ENCODE data around the gene GBP5.
"Not testable (repeated sequence)": the region's sequence is repeated elsewhere in the genome, so short reads cannot be mapped to it uniquely, and the experiment has no call there.

GBP5 gene

GRCh38 chr1:89286549-89287180 is 14.0 kb upstream of the GBP5 start:
- H3K36me3 Mint-ChIP-seq (ENCODE audit: low read depth): no peaks in the 10 kb centered on the region
- TF ChIP-seq, protein P1, sequence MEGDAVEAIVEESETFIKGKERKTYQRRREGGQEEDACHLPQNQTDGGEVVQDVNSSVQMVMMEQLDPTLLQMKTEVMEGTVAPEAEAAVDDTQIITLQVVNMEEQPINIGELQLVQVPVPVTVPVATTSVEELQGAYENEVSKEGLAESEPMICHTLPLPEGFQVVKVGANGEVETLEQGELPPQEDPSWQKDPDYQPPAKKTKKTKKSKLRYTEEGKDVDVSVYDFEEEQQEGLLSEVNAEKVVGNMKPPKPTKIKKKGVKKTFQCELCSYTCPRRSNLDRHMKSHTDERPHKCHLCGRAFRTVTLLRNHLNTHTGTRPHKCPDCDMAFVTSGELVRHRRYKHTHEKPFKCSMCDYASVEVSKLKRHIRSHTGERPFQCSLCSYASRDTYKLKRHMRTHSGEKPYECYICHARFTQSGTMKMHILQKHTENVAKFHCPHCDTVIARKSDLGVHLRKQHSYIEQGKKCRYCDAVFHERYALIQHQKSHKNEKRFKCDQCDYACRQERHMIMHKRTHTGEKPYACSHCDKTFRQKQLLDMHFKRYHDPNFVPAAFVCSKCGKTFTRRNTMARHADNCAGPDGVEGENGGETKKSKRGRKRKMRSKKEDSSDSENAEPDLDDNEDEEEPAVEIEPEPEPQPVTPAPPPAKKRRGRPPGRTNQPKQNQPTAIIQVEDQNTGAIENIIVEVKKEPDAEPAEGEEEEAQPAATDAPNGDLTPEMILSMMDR (IDR thresholded peaks at IDR 0.05; ENCODE audit: unreplicated experiment in 3 of 3): no peak
- no peaks in the 10 kb centered on the region for H3K9me3 Mint-ChIP-seq
- H3K4me3 Mint-ChIP-seq: no peak overlapping the region
- H3K27ac Mint-ChIP-seq: peak overlapping the region in 2 of 3 experiments; percentile 41 to 44
- no peaks in the 10 kb centered on the region for H3K27me3 Mint-ChIP-seq (ENCODE audit: low read depth)
- H3K4me1 Mint-ChIP-seq: peaks cover 16% of the 10 kb centered on the region

DNA sequence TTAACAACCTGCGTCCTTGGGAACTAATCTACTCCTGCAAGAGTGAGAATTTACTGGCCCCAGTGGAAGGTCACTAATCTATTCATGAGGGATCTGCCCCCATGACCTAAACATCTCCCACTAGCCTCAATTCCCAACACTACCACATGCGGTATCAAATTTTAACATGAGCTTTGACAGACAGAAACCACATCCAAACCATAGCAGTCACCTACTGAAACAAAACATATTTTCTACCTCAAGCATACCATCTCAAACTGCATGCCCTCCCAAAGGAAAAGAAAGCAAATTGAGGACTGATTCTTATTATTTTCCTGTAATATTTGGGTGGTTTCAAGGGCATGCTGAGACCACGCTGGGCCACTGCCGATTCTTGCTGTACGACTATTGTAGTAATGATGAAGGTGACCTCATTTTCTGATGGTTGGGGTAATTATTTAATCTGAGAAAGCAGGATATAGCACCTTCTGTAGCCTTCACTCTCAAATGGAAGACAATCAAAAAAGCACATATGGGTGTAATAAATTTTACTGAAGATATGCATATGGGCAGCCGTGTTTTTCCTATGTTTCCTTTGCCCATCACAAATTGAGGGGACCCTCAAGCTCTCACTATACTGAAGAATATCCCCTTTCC is 13.2 kb upstream of the GBP5 start:
- no peaks in the 10 kb centered on the region for H3K27me3 Mint-ChIP-seq (ENCODE audit: low read depth)
- H3K9me3 Mint-ChIP-seq: no peaks in the 10 kb centered on the region
- H3K36me3 Mint-ChIP-seq (ENCODE audit: low read depth): no peaks in the 10 kb centered on the region
- peaks cover 16% of the 10 kb centered on the region for H3K4me1 Mint-ChIP-seq
- peak overlapping the region in 2 of 3 experiments; percentile 41 to 44 for H3K27ac Mint-ChIP-seq
- TF ChIP-seq, protein P1 (IDR thresholded peaks at IDR 0.05; ENCODE audit: unreplicated experiment in 3 of 3): no peak
- no peak overlapping the region for H3K4me3 Mint-ChIP-seq

- peaks cover 16% of the 10 kb centered on the region for H3K4me1 Mint-ChIP-seq
- H3K4me3 Mint-ChIP-seq; H3K36me3 Mint-ChIP-seq (ENCODE audit: low read depth); H3K27ac Mint-ChIP-seq; H3K9me3 Mint-ChIP-seq; H3K27me3 Mint-ChIP-seq (ENCODE audit: low read depth): not testable (repeated sequence)
These were observed 11.6 kb upstream of the GBP5 start for GRCh38 chr1:89284078-89284763.

DNA sequence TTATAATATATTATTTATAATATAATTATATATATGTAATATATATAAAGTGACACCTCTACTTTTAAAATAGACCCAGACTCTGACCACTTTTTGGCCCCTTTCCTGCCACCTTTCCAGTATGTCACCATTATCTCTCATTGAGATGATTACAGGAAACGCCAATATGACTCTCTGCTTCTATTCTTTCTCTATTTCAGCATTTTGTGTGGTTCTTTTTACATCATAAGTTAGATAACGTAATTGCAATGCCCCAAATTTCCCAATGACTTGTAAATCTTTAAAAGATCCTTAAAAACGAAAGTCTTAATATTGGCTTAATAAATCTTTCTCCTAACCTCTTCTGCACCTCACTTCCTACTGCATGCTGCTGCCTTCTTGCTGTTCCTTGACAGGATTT is 8.1 kb upstream of the GBP5 start:
- peaks cover 5% of the 10 kb centered on the region for H3K4me1 Mint-ChIP-seq
- H3K27me3 Mint-ChIP-seq (ENCODE audit: low read depth): no peaks in the 10 kb centered on the region
- no peaks in the 10 kb centered on the region for H3K9me3 Mint-ChIP-seq
- H3K4me3 Mint-ChIP-seq: no peak overlapping the region
- TF ChIP-seq, protein P1 (IDR thresholded peaks at IDR 0.05; ENCODE audit: unreplicated experiment in 3 of 3): no peak
- H3K27ac Mint-ChIP-seq: no peak overlapping the region
- H3K36me3 Mint-ChIP-seq (ENCODE audit: low read depth): no peaks in the 10 kb centered on the region

DNA sequence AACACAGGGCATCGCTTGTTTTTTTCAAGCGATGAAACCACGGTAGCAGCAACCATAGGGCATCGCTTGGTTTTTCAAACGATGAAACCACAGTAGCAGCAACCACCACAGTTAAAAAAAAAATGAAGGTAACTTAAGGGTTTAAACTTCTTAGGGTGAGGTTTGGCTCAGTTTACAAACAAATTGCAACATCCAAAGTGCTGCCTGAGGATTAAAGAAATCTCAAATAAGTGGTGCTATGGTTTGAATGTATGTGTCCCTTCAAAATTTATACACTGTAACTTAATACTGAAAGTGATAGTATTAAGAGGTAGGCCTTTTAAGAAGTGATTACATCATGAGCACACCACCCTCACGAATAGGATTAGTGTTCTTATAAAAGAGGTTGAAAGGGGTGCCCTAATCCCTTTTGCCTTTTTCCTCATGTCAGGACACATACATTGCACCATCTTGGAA is 6.4 kb upstream of the GBP5 start:
- peaks cover 21% of the 10 kb centered on the region for H3K4me1 Mint-ChIP-seq
- H3K4me3 Mint-ChIP-seq: no peak overlapping the region
- TF ChIP-seq, protein P1 (IDR thresholded peaks at IDR 0.05; ENCODE audit: unreplicated experiment in 3 of 3): no peak
- no peak overlapping the region for H3K27ac Mint-ChIP-seq
- no peaks in the 10 kb centered on the region for H3K36me3 Mint-ChIP-seq (ENCODE audit: low read depth)
- no peaks in the 10 kb centered on the region for H3K9me3 Mint-ChIP-seq
- no peaks in the 10 kb centered on the region for H3K27me3 Mint-ChIP-seq (ENCODE audit: low read depth)

GRCh38 chr1:89277725-89278124 is 5.1 kb upstream of the GBP5 start:
- Mint-ChIP-seq H3K4me1 (peaks cover 21% of the 10 kb centered on the region), H3K9me3 (no peaks in the 10 kb centered on the region), H3K27me3 (ENCODE audit: low read depth) (no peaks in the 10 kb centered on the region), H3K27ac (no peak overlapping the region), H3K36me3 (ENCODE audit: low read depth) (no peaks in the 10 kb centered on the region), H3K4me3 (no peak overlapping the region)
- TF ChIP-seq, protein P1 (IDR thresholded peaks at IDR 0.05; ENCODE audit: unreplicated experiment in 3 of 3): no peak

All from nephron (organoid).